Ascending aorta (tissue), 2 donors: ENCODE data around the gene TTLL10. TPM values are rescaled to one million over a fixed set of nuclear protein-coding genes. Genes with fewer than 3 reads are reported as not detected.

ENCODE experiments used
- DNase-seq, 2 donors: peaks; one replicate each; pipeline ENCODE4 v3.0.0-alpha.2; 2019; ENCODE audit warnings: low spot score in 2 of 2
- H3K27ac ChIP-seq, 2 donors: fragments of 200-600 bp; sonication (generic); one replicate each; pipeline ENCODE4 v1.5.1; 2016 to 2017; ENCODE audit warnings: mild to moderate bottlenecking in 1 of 2
- H3K27me3 ChIP-seq: fragments of 200-600 bp; sonication (generic); one replicate; pipeline ENCODE4 v1.5.1; 2017
- H3K36me3 ChIP-seq, 2 donors: fragments of 200-600 bp; sonication (generic); one replicate each; pipeline ENCODE4 v1.5.1; 2016
- H3K4me1 ChIP-seq, 2 donors: fragments of 200-600 bp; sonication (generic); one replicate each; pipeline ENCODE4 v1.5.1; 2016 to 2017; ENCODE audit warnings: mild to moderate bottlenecking in 1 of 2
- H3K4me3 ChIP-seq, 2 donors: fragments of 200-600 bp; sonication (generic); one replicate each; pipeline ENCODE4 v1.5.1; 2016 to 2017; ENCODE audit warnings: mild to moderate bottlenecking in 1 of 2
- H3K9me3 ChIP-seq, 2 donors: fragments of 200-600 bp; sonication (generic); one replicate each; pipeline ENCODE4 v1.5.1; 2016
- intact Hi-C: fragments of 100-400 bp; cut with DNase I; formaldehyde crosslinking; loops from one replicate; pipeline ENCODE4 v1.15.1; 2023
- total RNA-seq: library from RNA; depleted of rRNA; stranded (reverse); fragments of >200 nt; gene quantifications from one replicate; pipeline ENCODE4 v1.1.0, GENCODE V29; 2016
- TF ChIP-seq, protein P1 (sequence below), 3 experiments: fragments of 200-600 bp in 2 of 3; fragments of 450-650 bp in 1 of 3; sonication (generic) in 2 of 3; IDR thresholded peaks; one replicate each; pipeline ENCODE4 v1.5.1; 2016 to 2019; ENCODE audit warnings: antibody characterized with exemption in 3 of 3, mild to moderate bottlenecking in 1 of 3, moderate library complexity in 1 of 3

The TTLL10 gene
- total RNA-seq, 1 donor from 2014 or later: not detected

DNA sequence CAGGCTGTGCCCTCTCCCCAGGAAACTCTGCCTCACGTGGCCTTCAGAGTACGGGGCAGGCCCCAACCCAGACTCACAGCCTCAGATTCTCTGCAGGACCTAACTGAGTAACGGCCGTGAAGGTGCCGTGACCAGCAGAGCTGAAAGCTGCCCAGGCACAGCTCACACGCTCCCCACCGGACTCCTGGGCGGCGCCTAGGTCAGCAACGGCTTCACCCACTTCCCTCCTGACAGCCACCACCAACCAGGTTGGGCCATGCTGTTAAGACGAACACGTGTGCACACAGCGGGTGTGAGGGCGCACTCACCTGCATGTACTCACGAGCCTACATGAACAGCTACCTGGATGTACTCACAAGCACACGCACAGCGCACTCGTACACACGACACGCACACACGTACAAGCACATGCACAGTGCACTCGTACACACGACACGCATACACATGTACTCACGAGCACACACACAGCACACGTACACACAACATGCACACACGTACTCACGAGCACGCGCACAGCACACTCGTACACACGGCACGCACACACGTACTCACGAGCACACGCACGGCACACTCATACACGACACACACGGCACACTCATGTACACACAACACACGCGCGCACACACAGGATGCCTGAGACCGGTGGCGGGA is 49.0 kb downstream of the TTLL10 start:
- Histone ChIP-seq H3K4me3 (no peak overlapping the region), H3K36me3 (peaks cover 79 to 98% of the 10 kb centered on the region in 2 donors), H3K9me3 (no peaks in the 10 kb centered on the region), H3K27me3 (no peaks in the 10 kb centered on the region), H3K27ac (no peak overlapping the region), H3K4me1 (no peaks in the 10 kb centered on the region)
- no peak for DNase-seq
- intact Hi-C loops: no loop called here
- TF ChIP-seq, protein P1, sequence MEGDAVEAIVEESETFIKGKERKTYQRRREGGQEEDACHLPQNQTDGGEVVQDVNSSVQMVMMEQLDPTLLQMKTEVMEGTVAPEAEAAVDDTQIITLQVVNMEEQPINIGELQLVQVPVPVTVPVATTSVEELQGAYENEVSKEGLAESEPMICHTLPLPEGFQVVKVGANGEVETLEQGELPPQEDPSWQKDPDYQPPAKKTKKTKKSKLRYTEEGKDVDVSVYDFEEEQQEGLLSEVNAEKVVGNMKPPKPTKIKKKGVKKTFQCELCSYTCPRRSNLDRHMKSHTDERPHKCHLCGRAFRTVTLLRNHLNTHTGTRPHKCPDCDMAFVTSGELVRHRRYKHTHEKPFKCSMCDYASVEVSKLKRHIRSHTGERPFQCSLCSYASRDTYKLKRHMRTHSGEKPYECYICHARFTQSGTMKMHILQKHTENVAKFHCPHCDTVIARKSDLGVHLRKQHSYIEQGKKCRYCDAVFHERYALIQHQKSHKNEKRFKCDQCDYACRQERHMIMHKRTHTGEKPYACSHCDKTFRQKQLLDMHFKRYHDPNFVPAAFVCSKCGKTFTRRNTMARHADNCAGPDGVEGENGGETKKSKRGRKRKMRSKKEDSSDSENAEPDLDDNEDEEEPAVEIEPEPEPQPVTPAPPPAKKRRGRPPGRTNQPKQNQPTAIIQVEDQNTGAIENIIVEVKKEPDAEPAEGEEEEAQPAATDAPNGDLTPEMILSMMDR (IDR thresholded peaks at IDR 0.05): no peak

DNA sequence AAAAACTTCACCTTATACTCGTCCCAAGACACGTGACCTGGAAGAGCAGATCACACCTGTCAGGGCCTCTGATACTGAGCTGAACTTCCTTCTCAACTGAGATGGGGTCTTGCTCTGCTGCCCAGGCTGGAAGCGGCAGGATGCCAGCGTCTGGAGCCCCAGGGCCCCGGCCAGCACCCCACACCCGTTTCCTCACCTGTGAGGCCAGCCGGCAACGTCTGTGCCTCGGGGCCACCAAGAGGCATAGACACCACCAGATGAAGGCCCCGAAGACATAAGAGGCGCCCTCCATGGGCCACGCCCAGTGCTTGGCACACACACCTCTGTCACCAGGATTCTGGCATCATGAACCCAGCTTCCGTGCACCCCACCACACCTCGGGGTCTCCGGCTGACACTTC is 49.6 kb downstream of the TTLL10 start:
- TF ChIP-seq, protein P1 (IDR thresholded peaks at IDR 0.05): no peak
- Histone ChIP-seq H3K27me3 (no peaks in the 10 kb centered on the region), H3K9me3 (no peaks in the 10 kb centered on the region), H3K4me3 (no peak overlapping the region), H3K27ac (no peak overlapping the region), H3K36me3 (peaks cover 79 to 98% of the 10 kb centered on the region in 2 donors), H3K4me1 (no peaks in the 10 kb centered on the region)
- intact Hi-C loops: no loop called here
- no peak for DNase-seq

DNA sequence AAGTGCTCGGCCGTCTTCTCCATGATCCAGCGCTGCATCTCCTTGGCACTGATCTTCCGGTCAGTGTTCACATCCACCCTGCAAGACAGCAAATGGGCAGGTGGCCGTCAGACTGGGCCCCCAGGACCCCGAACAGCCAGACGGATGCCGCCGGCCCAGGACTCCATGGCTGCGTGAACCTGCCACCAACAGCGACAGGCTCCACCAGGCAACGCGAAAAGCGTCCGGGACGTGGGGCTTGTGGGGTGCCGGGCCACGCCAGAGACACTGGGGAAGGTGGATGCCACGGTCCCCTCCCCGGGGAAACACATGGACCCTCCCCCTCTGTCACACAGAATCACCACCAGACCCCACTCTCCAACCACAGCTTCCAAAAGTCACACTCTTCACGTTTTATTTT is 50.2 kb downstream of the TTLL10 start:
- intact Hi-C loops: no loop called here
- H3K27me3 ChIP-seq: no peaks in the 10 kb centered on the region
- H3K27ac ChIP-seq: no peak overlapping the region
- H3K9me3 ChIP-seq: no peaks in the 10 kb centered on the region
- H3K4me1 ChIP-seq: no peaks in the 10 kb centered on the region
- no peak for DNase-seq
- TF ChIP-seq, protein P1 (IDR thresholded peaks at IDR 0.05): no peak
- H3K36me3 ChIP-seq: peaks cover 77 to 98% of the 10 kb centered on the region in 2 donors
- no peak overlapping the region for H3K4me3 ChIP-seq

GRCh38 chr1:1225238-1225845 is 51.7 kb downstream of the TTLL10 start:
- Histone ChIP-seq H3K27ac (no peak overlapping the region), H3K27me3 (no peaks in the 10 kb centered on the region), H3K9me3 (no peaks in the 10 kb centered on the region), H3K4me1 (peaks cover 9 to 10% of the 10 kb centered on the region in 2 donors), H3K36me3 (peaks cover 64 to 86% of the 10 kb centered on the region in 2 donors), H3K4me3 (no peak overlapping the region)
- TF ChIP-seq, protein P1 (IDR thresholded peaks at IDR 0.05): no peak
- intact Hi-C loops: no loop called here
- no peak for DNase-seq

DNA sequence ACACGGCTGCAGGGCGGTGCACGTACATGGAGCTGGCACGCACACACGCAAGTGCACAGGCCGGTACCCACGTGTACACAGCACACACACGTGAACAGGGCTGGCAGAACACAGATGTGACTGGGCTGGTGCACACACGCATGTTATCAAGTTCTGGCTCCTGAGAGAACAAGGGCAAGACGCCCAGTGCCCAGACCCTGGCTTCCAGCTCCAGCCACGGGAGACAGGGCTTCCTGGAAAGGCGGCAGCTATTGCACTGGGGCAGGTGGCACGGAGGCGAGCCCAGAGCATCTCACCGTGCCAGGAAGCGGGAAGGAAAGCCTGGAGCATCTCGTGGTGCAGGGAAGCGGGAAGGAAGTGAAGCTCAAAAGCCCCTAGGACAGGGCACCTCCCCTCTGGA is 52.2 kb downstream of the TTLL10 start:
- Histone ChIP-seq H3K36me3 (peaks cover 63 to 81% of the 10 kb centered on the region in 2 donors), H3K27me3 (no peaks in the 10 kb centered on the region), H3K27ac (no peak overlapping the region), H3K4me3 (no peak overlapping the region), H3K4me1 (peaks cover 14 to 16% of the 10 kb centered on the region in 2 donors), H3K9me3 (no peaks in the 10 kb centered on the region)
- intact Hi-C loops: no loop called here
- TF ChIP-seq, protein P1 (IDR thresholded peaks at IDR 0.05): no peak
- no peak for DNase-seq
